NCI-H526 (cell line): ENCODE data around the gene TLDC2.

Experiments
- DNase-seq, 2 experiments: peaks; one replicate each; lab custom pipeline; 2025; lab: John Stamatoyannopoulos, UW

Gene TLDC2

DNA sequence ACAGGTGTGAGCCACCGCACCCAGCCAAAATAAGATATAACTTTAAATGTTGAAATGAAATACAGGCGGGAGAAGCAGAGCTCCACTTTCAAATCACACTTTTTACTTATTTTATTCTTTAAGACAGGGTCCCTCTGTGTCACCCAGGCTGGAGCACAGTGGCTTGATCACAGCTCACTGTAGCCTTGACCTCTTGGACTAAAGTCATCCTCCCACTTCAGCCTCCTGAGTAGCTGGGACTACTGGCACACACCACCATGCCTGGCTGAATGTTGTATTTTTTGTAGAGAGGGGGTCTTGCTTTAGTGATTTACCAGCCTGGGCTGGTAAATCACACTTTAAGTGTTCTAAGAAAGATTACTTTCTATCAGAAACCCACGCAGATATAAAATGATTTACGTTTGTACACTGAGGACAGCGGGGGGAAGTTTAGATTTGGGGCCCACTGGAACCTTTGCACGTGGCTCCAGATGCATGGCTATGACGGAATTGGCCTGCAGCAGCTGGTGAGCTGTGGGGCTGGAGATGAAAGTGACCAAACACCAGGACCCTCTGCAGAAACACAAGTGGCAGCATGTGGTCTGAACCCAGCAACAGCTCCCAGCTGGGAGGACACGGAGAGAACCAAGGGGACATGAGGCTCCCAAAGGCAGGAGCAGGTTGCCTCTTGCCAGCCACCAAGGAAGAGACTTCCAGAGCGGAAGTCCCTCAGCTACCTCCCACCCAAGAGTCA, 26.4 kb upstream of the TLDC2 start:
- no peak for DNase-seq

- DNase-seq: no peak
Observed at GRCh38 chr20:36850759-36851158, 25.2 kb upstream of the TLDC2 start.

GRCh38 chr20:36851490-36851889, 24.4 kb upstream of the TLDC2 start:
- no peak for DNase-seq

DNA sequence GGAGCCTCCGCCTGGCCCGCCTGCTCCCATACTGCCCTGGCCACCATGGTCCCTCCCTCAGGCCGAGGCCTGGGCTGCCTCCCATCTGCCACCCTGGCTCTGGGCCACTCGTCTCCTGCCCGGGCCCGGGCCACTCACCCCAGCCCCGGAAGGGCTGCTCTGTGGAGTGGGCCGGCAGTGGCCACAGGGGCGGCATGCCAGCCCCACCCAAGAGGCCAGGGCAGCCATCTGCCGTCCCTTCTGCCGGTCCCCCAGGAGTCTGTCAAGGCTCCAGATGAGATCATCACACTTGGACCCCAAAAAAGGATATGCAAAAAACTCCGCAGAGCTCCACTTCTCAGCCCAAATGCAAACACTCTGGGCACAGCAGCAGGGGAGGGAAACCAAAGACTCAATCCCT, 23.8 kb upstream of the TLDC2 start:
- DNase-seq: no peak

GRCh38 chr20:36854348-36855240, 21.3 kb upstream of the TLDC2 start:
- no peak for DNase-seq

DNA sequence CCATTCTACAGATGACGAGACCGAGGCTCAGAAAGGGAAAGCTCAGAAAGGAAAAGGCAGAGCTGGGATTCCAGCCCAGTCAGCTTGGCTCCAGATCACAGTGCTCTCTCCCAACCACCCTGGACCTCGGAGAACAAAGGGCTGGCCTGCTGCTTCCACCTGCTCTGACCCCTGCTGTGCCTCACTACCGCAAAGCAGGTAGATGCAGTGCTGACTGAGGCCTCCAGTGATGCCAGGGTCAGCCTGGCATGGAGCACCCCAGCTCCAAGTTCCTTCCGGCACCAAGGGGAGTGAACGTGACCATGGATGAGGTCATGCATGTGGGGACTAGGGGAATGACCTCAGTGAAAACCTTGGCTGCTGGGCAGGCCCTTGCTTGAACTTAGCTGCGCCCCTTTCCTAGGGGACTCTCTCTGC, 20.7 kb upstream of the TLDC2 start:
- no peak for DNase-seq

DNA sequence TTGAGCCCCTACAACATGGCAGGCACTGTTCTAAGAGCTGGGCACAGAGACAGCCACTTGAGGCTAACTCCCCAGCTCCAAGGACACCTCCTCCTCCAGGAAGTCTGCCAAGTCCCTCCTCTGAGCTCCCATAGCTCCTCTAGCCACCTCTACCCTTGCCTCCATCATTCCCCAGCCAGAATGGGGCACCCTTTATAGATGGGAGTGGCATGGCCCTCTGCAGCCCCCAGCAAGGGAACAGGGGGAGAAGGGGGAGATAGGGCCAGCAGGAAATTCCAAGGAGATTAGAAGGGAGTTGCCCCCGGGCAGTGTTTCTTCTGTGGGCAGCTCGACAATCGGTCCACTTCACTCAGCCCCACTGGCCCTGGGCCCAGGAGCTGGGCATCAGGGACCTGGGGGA, 19.7 kb upstream of the TLDC2 start:
- no peak for DNase-seq

- DNase-seq: peak in 1 of 2 experiments; percentile 24
Observed at GRCh38 chr20:36856691-36857635, 19.0 kb upstream of the TLDC2 start.

GRCh38 chr20:36859282-36859555, 16.7 kb upstream of the TLDC2 start:
- no peak for DNase-seq

DNA sequence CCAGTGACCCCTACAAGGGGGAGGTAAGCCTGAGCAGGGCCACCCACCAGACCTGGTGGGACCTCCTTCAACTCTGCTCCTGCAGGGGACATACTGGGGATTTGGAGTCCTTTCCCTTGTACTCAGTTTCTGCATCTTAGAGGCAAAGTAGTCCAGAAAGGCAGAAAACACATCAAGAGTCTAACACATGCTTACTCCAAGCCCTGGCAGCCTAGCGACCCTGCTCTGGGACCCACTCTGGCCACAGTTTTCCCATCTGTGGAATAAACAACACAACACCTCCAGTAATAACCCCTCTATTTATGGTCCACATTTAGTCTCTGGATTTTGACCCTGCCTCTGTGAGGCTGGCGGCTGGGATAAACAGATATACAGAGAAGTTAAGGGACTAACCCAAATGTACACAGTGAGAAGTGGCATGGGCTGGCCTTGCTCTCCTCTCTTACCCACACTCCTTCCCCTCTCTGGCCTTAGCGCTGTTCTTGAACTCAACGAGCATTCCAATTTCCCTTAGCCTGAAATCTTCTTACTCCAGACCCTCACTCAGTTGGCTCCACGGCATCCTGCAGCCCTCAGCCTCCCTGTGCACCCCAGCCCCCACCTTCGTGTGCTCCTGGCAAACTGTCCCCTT, 16.1 kb upstream of the TLDC2 start:
- DNase-seq: no peak

DNA sequence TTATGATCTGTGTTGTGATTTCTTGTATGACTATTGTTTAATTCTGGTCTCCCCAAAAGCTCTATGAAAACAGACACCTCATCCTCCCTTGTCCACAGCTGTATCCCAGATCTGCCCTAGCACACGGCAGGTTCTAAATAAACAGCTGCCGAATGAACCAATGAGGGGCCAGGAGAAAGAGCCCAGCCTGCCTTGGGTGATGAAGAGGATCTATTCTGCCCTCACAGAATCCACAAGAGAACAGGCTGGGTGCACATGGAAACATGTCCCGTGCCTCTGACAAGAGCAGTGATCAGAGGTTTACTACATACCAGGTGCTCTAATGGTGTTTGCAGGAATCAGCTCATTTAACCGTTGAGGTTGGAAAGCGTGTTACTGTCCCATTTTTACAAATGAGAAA, 15.6 kb upstream of the TLDC2 start:
- no peak for DNase-seq

GRCh38 chr20:36860811-36861624, 14.9 kb upstream of the TLDC2 start:
- DNase-seq: no peak

- DNase-seq: no peak
Observed at GRCh38 chr20:36861625-36861874, 14.4 kb upstream of the TLDC2 start.

DNA sequence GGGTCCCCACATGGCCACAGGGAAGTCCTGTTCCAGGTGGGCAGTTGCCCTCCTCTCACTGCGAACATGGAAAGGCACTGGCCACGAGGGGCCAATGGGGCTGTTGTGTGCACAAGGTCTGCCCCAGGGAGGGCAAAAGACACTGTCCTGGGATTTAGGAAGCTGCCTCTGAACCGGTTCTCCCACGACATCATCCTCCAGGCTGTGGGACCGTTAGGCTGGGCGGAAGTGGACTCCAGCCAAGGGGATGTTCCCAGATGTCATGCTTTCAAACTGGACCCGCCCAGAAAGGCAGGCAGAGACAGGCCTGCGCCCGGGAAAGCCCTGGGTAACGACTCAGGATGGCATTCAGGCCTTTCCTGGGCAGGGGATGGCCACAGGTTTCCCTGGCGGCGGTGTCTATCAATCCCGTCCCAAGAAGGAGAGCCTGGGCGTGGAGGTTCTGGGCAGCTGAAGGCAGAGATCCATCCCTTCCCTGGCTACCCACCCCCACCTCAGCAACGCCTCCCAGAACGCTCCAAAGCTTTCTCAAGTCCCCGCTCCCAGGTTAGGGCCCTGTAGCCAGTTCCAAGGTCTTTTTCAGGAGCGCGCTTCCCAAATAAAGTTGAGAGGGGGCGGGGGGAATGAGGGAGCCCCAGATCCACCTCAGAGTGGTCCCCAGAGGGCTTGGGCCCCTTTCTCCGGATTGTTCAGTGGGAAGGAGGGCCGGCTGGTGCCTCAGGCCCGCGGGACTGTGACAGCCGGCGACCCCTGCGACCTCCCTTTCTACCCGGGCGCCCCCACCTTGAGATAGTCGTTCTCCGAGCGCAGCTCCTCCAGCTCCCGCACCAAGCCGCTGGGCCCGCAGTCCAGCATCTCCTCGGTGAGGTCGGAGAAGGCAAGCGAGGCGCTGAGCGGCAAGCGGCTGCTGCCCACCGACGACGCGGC, 13.8 kb upstream of the TLDC2 start:
- DNase-seq: peak; percentile 79 to 90

DNA sequence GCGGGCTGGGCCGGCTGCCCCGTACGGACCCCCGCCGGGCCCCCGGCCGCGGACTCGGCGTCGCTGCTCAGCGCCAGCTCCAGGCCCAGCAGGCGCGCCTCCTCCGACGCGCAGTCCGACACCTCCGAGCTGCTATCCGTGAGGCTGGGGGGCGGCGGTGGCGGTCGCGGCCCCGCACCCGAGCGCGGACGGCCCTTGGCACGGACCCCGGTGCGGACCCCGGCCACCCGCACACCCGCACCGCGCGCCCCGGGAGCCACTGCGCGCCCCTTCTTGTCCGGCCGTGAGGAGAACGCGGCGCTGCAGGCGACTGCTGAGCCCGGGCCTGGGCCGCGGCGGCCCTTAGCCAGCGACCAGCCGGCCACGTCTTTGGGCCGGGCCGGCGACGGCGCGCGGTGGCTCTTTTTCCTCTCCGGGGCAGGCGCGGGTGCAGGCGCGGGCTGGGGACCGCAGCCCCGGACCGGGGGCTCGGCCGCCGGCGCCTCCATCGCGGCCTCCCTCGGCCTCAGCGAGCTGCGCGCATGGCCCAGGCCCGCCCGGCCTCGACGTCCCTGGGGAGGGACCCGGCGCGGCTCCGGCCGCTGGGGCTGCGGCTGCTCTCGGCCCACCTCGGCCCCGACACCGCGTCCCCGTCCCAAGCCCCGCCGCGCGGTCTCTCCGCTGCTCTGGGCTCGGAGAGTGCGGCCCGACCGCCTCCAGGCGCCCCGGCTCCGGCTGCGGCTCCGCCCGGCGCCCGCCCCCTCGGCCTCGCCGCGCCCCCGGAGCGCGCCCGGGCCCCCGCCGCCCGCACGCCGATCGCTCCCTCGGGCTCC, 12.9 kb upstream of the TLDC2 start:
- peak in 1 of 2 experiments; percentile 83 for DNase-seq

DNA sequence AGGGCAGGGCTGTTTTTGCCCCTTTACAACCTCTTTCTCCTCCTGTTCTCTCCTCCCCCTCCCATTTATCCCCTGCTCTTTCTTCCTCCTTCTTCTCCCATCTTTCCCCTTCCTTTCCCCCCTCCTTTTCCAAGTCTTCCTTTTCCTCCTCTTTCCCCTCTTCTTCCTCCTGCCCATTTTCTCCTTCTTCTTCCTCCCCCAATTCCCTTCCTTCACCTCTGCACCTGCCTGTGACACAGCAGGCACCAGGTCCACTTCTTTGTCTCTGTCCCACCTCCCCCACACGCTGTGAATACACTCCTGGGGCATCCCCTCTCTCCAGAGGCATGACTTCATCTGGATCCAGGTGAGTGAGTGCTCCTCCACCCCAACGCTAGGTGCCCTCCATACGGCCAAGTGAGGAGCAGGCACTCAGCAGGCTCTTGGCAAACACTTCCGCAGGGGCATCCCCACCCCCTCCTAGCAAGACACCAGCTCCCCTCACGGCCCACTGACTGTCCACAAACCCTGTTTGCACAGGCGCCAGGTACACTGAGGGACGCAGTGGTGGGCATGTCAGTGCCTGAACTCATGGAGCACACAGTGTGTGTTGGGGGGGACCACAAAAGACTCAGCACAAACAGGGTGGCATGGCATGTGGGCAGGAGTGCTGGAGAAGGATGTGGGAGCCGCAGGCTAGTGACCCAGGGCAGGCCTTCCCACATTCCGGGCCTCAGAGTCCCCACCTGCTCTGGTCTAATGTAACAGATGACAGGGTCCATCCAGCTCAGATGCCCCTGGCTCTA, 10.7 kb upstream of the TLDC2 start:
- DNase-seq: no peak

- DNase-seq: no peak
Observed at GRCh38 chr20:36865861-36866149, 10.1 kb upstream of the TLDC2 start.

DNA sequence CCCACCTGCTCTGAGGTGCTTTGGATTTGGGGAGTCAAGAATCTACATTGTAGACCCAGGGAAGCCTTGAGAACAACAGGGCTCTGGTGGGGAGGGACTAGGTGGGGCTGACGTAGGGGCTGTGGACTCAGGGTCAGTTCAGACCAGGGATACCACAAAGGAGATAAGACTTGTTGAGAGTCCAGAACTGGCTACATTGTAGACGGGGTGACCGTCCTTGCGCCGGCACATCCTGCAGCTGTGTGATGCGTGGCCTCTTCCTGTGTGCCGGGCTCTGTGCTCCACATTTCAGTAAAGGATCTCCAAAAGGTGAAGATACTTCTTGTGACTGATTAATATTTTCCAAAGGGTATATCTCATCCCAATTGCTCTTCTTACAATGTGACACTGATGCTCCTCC, 9.8 kb upstream of the TLDC2 start:
- no peak for DNase-seq
